ENCODE data around the gene RELA. TPM values are rescaled to one million over a fixed set of nuclear protein-coding genes. Genes with fewer than 3 reads are reported as not detected.

Gene RELA
- total RNA-seq, 2 experiments from 2014 or later = 379 to 382 TPM

DNA sequence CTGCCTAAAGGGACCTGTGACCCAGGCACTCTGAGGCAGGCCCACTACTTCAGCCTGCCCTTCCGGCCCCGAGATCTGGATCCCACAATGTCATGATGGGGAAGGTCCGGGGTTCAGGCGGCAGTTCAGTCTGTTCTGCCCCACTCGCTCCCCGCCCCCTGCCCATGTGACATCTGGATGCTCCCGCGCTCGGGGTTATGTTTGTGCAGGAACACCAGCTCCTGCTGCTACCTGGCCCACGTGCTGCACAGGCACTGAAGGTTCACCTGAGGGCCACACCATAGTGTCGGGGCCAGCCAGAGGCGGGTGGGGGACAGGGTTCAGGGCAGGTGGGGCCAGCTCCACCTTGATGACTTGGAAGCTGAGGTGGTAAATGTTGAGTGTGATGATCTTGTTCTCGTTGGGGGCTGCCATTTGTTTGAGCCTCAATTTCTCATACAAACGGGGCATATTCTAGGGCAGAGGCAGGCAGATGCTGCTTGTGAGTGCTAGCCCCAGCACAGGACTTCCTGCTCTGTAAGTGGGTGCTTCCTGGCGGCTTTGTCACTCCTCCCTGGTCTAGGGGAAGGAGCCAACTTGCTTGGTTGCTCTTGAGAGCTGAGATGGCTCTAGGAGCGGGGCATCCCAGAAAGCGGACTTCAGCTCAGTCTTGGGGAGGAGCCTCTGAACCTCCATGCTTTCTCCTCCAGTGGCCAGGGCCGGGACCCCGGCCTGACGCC is 29.2 kb downstream of the RELA start:
- H3K36me3 ChIP-seq (ENCODE audit: insufficient read depth, low read length) = peaks cover 82% of the 10 kb centered on the region
- no peaks in the 10 kb centered on the region for H3K27me3 ChIP-seq (ENCODE audit: control insufficient read depth in 1 of 2, insufficient read depth in 2 of 2, low read length in 2 of 2)
- intact Hi-C loops (cut with DNase I, micrococcal nuclease) = no loop called here
- H3K9me3 ChIP-seq (ENCODE audit: control insufficient read depth in 1 of 2, insufficient read depth in 1 of 2, low read length in 2 of 2) = no peaks in the 10 kb centered on the region
- Mint-ChIP-seq H3K27ac (peak overlapping the region; percentile 50), H3K9me3 (no peaks in the 10 kb centered on the region), H3K36me3 (ENCODE audit: low read depth) (peaks cover 59% of the 10 kb centered on the region), H3K27me3 (no peaks in the 10 kb centered on the region), H3K4me3 (no peak overlapping the region), H3K4me1 (ENCODE audit: low read depth) (peaks cover 29% of the 10 kb centered on the region)
- ChIA-PET CTCF (interaction anchor here (0.6 to 1.2 kb wide), 2 partner anchors 10 to 78 kb away, joined by 3 read pairs; no protein-coding TSS in a partner anchor), POLR2A (interaction anchor here (0.7 to 1.8 kb wide), 4 partner anchors 18 to 29 kb away, joined by 3 to 9 read pairs (median 4); partner anchors contain the start of genes PCNX3 and RELA)
- H3K27ac ChIP-seq (ENCODE audit: low read depth in 1 of 2, low read length in 2 of 2) = peak overlapping the region in 1 of 2 donors; percentile 18
- DNase-seq (peak in 2 of 14 experiments; percentile 32 to 36), ATAC-seq (ENCODE audit: poor library complexity) (no peak)
- no peak overlapping the region for H3K4me3 ChIP-seq (ENCODE audit: low read length)
- no peak for TF ChIP-seq CTCF (IDR thresholded peaks at IDR 0.05)
- H3K4me1 ChIP-seq (ENCODE audit: insufficient read depth, low read length) = peaks cover 32% of the 10 kb centered on the region

DNA sequence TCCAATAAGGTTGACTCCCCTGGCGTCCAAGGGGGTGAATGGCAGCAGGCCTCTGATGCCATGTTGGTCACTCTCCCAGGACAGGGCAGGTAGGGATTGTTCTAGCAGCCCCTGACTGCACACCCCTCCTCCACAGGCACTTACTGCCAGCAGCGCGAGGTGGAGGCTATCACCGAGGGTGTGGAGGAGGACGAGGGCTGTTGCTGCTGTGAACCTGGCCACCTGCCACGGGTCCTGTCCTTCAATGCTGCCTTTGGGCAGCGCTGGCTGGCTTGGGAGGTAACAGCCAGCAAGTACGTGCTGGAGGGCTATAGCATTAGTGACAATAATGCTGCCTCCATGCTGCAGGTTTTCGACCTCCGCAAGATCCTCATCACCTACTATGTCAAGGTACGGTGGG is 32.5 kb downstream of the RELA start:
- H3K9me3 Mint-ChIP-seq = no peaks in the 10 kb centered on the region
- ATAC-seq (ENCODE audit: poor library complexity) (no peak), DNase-seq (no peak)
- ChIA-PET CTCF (no interaction called here), POLR2A (interaction anchor here (1.0 kb wide), 1 partner anchor 8 kb away, joined by 3 read pairs; the partner anchor contains the start of gene SIPA1)
- intact Hi-C loops (cut with DNase I, micrococcal nuclease) = no loop called here
- no peak overlapping the region for H3K4me3 ChIP-seq (ENCODE audit: low read length)
- peak overlapping the region in 1 of 2 donors; percentile 10 for H3K27ac ChIP-seq (ENCODE audit: low read depth in 1 of 2, low read length in 2 of 2)
- H3K4me1 ChIP-seq (ENCODE audit: insufficient read depth, low read length) = peaks cover 25% of the 10 kb centered on the region
- H3K36me3 Mint-ChIP-seq (ENCODE audit: low read depth) = peaks cover 63% of the 10 kb centered on the region
- H3K27ac Mint-ChIP-seq = no peak overlapping the region
- peaks cover 90% of the 10 kb centered on the region for H3K36me3 ChIP-seq (ENCODE audit: insufficient read depth, low read length)
- no peak for TF ChIP-seq CTCF (IDR thresholded peaks at IDR 0.05)
- H3K9me3 ChIP-seq (ENCODE audit: control insufficient read depth in 1 of 2, insufficient read depth in 1 of 2, low read length in 2 of 2) = no peaks in the 10 kb centered on the region
- H3K4me3 Mint-ChIP-seq = no peak overlapping the region
- H3K4me1 Mint-ChIP-seq (ENCODE audit: low read depth) = peaks cover 23% of the 10 kb centered on the region
- H3K27me3 ChIP-seq (ENCODE audit: control insufficient read depth in 1 of 2, insufficient read depth in 2 of 2, low read length in 2 of 2) = no peaks in the 10 kb centered on the region
- H3K27me3 Mint-ChIP-seq = no peaks in the 10 kb centered on the region

GRCh38 chr11:65629579-65629978 is 33.1 kb downstream of the RELA start:
- peaks cover 25% of the 10 kb centered on the region for H3K4me1 ChIP-seq (ENCODE audit: insufficient read depth, low read length)
- ChIA-PET CTCF (no interaction called here), POLR2A (interaction anchor here (0.6 to 1.0 kb wide), 2 partner anchors 9 to 255 kb away, joined by 3 read pairs; partner anchors contain the start of gene SIPA1)
- DNase-seq (no peak), ATAC-seq (ENCODE audit: poor library complexity) (no peak)
- no peak overlapping the region for H3K27ac ChIP-seq (ENCODE audit: low read depth in 1 of 2, low read length in 2 of 2)
- TF ChIP-seq CTCF (IDR thresholded peaks at IDR 0.05) = no peak
- H3K27ac Mint-ChIP-seq = no peak overlapping the region
- H3K4me3 ChIP-seq (ENCODE audit: low read length) = no peak overlapping the region
- peaks cover 19% of the 10 kb centered on the region for H3K4me1 Mint-ChIP-seq (ENCODE audit: low read depth)
- no peaks in the 10 kb centered on the region for H3K27me3 ChIP-seq (ENCODE audit: control insufficient read depth in 1 of 2, insufficient read depth in 2 of 2, low read length in 2 of 2)
- no peaks in the 10 kb centered on the region for H3K9me3 ChIP-seq (ENCODE audit: control insufficient read depth in 1 of 2, insufficient read depth in 1 of 2, low read length in 2 of 2)
- H3K4me3 Mint-ChIP-seq = no peak overlapping the region
- intact Hi-C loops (cut with DNase I, micrococcal nuclease) = loop anchor here in 1 of 2 experiments (5.0 to 10.0 kb wide), 2 partner anchors 78 to 355 kb away; no protein-coding TSS in a partner anchor
- H3K36me3 Mint-ChIP-seq (ENCODE audit: low read depth) = peaks cover 63% of the 10 kb centered on the region
- no peaks in the 10 kb centered on the region for H3K27me3 Mint-ChIP-seq
- no peaks in the 10 kb centered on the region for H3K9me3 Mint-ChIP-seq
- H3K36me3 ChIP-seq (ENCODE audit: insufficient read depth, low read length) = peaks cover 90% of the 10 kb centered on the region
